ENCODE measurements around the gene SNRPB2. TPM values are rescaled to one million over a fixed set of nuclear protein-coding genes. Genes with fewer than 3 reads are reported as not detected.

SNRPB2 gene
- total RNA-seq, 1 experiment from 2014 or later = 78.4 TPM

DNA sequence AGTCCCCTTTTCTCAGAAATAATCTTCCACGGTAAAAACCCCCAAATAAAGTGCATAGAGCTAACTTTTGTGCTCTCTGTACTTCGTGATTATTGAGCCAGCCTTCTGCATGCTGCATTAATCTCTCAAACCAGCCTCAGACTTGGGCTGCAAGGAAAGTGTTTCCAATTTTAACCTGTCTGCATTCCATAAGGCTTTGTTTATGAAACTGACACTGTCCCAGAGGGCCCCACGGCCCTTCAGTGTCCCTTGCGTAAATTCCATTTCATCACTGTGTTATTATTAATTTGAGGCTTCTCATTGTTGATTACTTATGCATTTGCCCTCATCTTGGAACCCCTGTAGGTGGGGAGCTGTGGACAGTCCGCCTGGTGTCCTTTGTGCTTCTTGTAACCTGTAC lies 15.6 kb upstream of the SNRPB2 start:
- POLR2A ChIA-PET = no interaction called here
- BruUV-seq (replicated peaks) = no TSS peak
- intact Hi-C loops (cut with micrococcal nuclease) = no loop called here

DNA sequence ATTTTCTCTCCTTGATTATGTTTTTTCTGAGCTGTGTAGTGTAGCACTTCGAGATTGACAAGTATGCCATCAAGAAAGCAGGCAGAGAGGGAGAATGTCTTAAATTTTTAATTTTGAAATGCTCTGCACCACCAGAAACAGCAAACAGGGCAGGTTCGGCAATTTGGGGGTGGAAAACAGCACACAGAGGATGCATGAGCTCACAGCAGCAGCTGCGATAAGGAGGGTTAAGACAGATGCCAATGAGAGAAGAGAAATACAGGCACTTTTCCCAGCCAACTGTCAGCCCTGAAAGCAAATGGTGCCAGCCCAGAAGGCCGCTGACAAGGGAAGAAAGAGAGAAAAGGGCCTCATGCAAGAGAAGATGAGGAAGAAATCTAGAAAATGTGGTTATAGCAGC lies 15.1 kb upstream of the SNRPB2 start:
- ATAC-seq = no peak
- H3K36me3 ChIP-seq (ENCODE audit: control insufficient read depth in 1 of 2, insufficient read depth in 2 of 2, low read length in 2 of 2) = no peaks in the 10 kb centered on the region
- H2AFZ ChIP-seq (ENCODE audit: low read depth, low read length, poor library complexity, severe bottlenecking) = no peak overlapping the region
- no peak overlapping the region for H3K27ac ChIP-seq (ENCODE audit: low read depth, low read length)
- no peak overlapping the region for H3K4me3 ChIP-seq (replicated peaks in 1 of 2; ENCODE audit: low read depth in 1 of 2, low read length in 2 of 2)
- POLR2A ChIA-PET = no interaction called here
- RAD21 ChIA-PET (ENCODE audit: low non-redundant PET in 1 of 2, low total read pairs in 2 of 2, uncharacterized antibody in 2 of 2, unreplicated experiment in 2 of 2) = no interaction called here
- H4K20me1 ChIP-seq (ENCODE audit: insufficient read depth) = no peaks in the 10 kb centered on the region
- CTCF ChIA-PET = no interaction called here
- no peak for DNase-seq (ENCODE audit: low read depth, low spot score)
- no peaks in the 10 kb centered on the region for H3K4me1 ChIP-seq (ENCODE audit: control insufficient read depth in 1 of 2, insufficient read depth in 2 of 2, low read length in 2 of 2)
- H3K27me3 ChIP-seq (ENCODE audit: insufficient read depth, low read length) = peaks cover 15% of the 10 kb centered on the region; the same call in 1 of the 2 replicates
- H3K4me2 ChIP-seq (ENCODE audit: low read length) = no peak overlapping the region
- no peaks in the 10 kb centered on the region for H3K9me3 ChIP-seq (ENCODE audit: control insufficient read depth in 1 of 2, insufficient read depth in 1 of 2, low read depth in 1 of 2, low read length in 2 of 2)
- intact Hi-C loops (cut with micrococcal nuclease) = no loop called here
- H3K9ac ChIP-seq (ENCODE audit: low read length) = no peak overlapping the region
- no peaks in the 10 kb centered on the region for H3K79me2 ChIP-seq (ENCODE audit: insufficient read depth, low read length)
- BruUV-seq (replicated peaks) = no TSS peak
- H3K9me2 ChIP-seq (ENCODE audit: insufficient read depth) = no peaks in the 10 kb centered on the region
- TF ChIP-seq, protein P1, sequence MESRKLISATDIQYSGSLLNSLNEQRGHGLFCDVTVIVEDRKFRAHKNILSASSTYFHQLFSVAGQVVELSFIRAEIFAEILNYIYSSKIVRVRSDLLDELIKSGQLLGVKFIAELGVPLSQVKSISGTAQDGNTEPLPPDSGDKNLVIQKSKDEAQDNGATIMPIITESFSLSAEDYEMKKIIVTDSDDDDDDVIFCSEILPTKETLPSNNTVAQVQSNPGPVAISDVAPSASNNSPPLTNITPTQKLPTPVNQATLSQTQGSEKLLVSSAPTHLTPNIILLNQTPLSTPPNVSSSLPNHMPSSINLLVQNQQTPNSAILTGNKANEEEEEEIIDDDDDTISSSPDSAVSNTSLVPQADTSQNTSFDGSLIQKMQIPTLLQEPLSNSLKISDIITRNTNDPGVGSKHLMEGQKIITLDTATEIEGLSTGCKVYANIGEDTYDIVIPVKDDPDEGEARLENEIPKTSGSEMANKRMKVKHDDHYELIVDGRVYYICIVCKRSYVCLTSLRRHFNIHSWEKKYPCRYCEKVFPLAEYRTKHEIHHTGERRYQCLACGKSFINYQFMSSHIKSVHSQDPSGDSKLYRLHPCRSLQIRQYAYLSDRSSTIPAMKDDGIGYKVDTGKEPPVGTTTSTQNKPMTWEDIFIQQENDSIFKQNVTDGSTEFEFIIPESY (IDR thresholded peaks at IDR 0.05; ENCODE audit: extremely low read depth, insufficient replicate concordance, low read length) = no peak
- no peak for TF ChIP-seq EZH2 (IDR thresholded peaks at IDR 0.05)
- TF ChIP-seq TCF7L2 (IDR thresholded peaks at IDR 0.05; ENCODE audit: borderline replicate concordance, extremely low read depth, insufficient read depth, insufficient read length) = no peak
- no peak for TF ChIP-seq EZH2phosphoT487 (IDR thresholded peaks at IDR 0.05; ENCODE audit: borderline replicate concordance)
- TF ChIP-seq ZNF274 (IDR thresholded peaks at IDR 0.05; ENCODE audit: low read depth, low read length) = no peak
- TF ChIP-seq, protein P2, sequence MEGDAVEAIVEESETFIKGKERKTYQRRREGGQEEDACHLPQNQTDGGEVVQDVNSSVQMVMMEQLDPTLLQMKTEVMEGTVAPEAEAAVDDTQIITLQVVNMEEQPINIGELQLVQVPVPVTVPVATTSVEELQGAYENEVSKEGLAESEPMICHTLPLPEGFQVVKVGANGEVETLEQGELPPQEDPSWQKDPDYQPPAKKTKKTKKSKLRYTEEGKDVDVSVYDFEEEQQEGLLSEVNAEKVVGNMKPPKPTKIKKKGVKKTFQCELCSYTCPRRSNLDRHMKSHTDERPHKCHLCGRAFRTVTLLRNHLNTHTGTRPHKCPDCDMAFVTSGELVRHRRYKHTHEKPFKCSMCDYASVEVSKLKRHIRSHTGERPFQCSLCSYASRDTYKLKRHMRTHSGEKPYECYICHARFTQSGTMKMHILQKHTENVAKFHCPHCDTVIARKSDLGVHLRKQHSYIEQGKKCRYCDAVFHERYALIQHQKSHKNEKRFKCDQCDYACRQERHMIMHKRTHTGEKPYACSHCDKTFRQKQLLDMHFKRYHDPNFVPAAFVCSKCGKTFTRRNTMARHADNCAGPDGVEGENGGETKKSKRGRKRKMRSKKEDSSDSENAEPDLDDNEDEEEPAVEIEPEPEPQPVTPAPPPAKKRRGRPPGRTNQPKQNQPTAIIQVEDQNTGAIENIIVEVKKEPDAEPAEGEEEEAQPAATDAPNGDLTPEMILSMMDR (IDR thresholded peaks at IDR 0.05 in 2 of 3, conservative IDR thresholded peaks at IDR 0.05 in 1 of 3; ENCODE audit: borderline replicate concordance in 1 of 3, insufficient read depth in 1 of 3, low read depth in 2 of 3, low read length in 2 of 3) = no peak
- TF ChIP-seq FOSL1 (IDR thresholded peaks at IDR 0.05; ENCODE audit: low read depth) = no peak
- no peak for TF ChIP-seq JUND (IDR thresholded peaks at IDR 0.05)
- TF ChIP-seq SIN3A (IDR thresholded peaks at IDR 0.05; ENCODE audit: low read depth) = no peak

More for the DNA sequence above, 15.6 kb upstream of the SNRPB2 start:
- no peak overlapping the region for H3K4me3 ChIP-seq (replicated peaks in 1 of 2; ENCODE audit: low read depth in 1 of 2, low read length in 2 of 2)
- no peak overlapping the region for H3K4me2 ChIP-seq (ENCODE audit: low read length)
- no peaks in the 10 kb centered on the region for H4K20me1 ChIP-seq (ENCODE audit: insufficient read depth)
- H3K4me1 ChIP-seq (ENCODE audit: control insufficient read depth in 1 of 2, insufficient read depth in 2 of 2, low read length in 2 of 2) = no peaks in the 10 kb centered on the region
- ChIA-PET CTCF (no interaction called here), RAD21 (ENCODE audit: low non-redundant PET in 1 of 2, low total read pairs in 2 of 2, uncharacterized antibody in 2 of 2, unreplicated experiment in 2 of 2) (no interaction called here)
- DNase-seq (ENCODE audit: low read depth, low spot score) (no peak), ATAC-seq (no peak)
- TF ChIP-seq EZH2 (IDR thresholded peaks at IDR 0.05) = no peak
- TF ChIP-seq YY1 (IDR thresholded peaks at IDR 0.05; ENCODE audit: extremely low read depth, insufficient replicate concordance, low read depth, low read length) = no peak
- no peak for TF ChIP-seq EZH2phosphoT487 (IDR thresholded peaks at IDR 0.05; ENCODE audit: borderline replicate concordance)
- TF ChIP-seq JUND (IDR thresholded peaks at IDR 0.05) = no peak
- no peak for TF ChIP-seq TCF7L2 (IDR thresholded peaks at IDR 0.05; ENCODE audit: borderline replicate concordance, extremely low read depth, insufficient read depth, insufficient read length)
- no peak for TF ChIP-seq ZFX (IDR thresholded peaks at IDR 0.05)
- no peak for TF ChIP-seq CBX3 (IDR thresholded peaks at IDR 0.05; ENCODE audit: low read depth)
- TF ChIP-seq CEBPB (IDR thresholded peaks at IDR 0.05; ENCODE audit: low read depth) = no peak
- TF ChIP-seq POLR2AphosphoS5 (IDR thresholded peaks at IDR 0.05; ENCODE audit: low read depth, low read length) = no peak
- no peak for TF ChIP-seq SP1 (IDR thresholded peaks at IDR 0.05; ENCODE audit: low read depth)
- no peak for TF ChIP-seq RAD21 (IDR thresholded peaks at IDR 0.05; ENCODE audit: low read depth)
- no peaks in the 10 kb centered on the region for H3K36me3 ChIP-seq (ENCODE audit: control insufficient read depth in 1 of 2, insufficient read depth in 2 of 2, low read length in 2 of 2)
- peaks cover 15% of the 10 kb centered on the region; the same call in 1 of the 2 replicates for H3K27me3 ChIP-seq (ENCODE audit: insufficient read depth, low read length)
- no peak overlapping the region for H2AFZ ChIP-seq (ENCODE audit: low read depth, low read length, poor library complexity, severe bottlenecking)
- H3K27ac ChIP-seq (ENCODE audit: low read depth, low read length) = no peak overlapping the region
- no peaks in the 10 kb centered on the region for H3K9me2 ChIP-seq (ENCODE audit: insufficient read depth)
- H3K9me3 ChIP-seq (ENCODE audit: control insufficient read depth in 1 of 2, insufficient read depth in 1 of 2, low read depth in 1 of 2, low read length in 2 of 2) = no peaks in the 10 kb centered on the region
- H3K79me2 ChIP-seq (ENCODE audit: insufficient read depth, low read length) = no peaks in the 10 kb centered on the region
- no peak overlapping the region for H3K9ac ChIP-seq (ENCODE audit: low read length)
